Panc1 (cell line): ENCODE measurements around the gene MARK3. TPM values are rescaled to one million over a fixed set of nuclear protein-coding genes. Genes with fewer than 3 reads are reported as not detected.

ENCODE experiments used
- ATAC-seq: fragments of 200-7000 bp; cut with Tn5 transposase; 2 replicates; pipeline ENCODE4 v1.9.1; 2020; ENCODE audit warnings: mild to moderate bottlenecking, moderate library complexity
- BruUV-seq: library from RNA; stranded (reverse); fragments of 400-500 nt; replicated peaks from 2 replicates; lab custom pipeline; 2021; lab: Mats Ljungman, UMichigan
- CTCF ChIA-PET: fragments of 300-600 bp; sonication (Branson Sonifier 250); formaldehyde crosslinking; loops from one replicate; lab custom pipeline; 2022; ENCODE audit warnings: antibody characterized with exemption; lab: Charles Lee
- POLR2A ChIA-PET: fragments of 300-600 bp; sonication (Branson Sonifier 250); formaldehyde crosslinking; loops from one replicate; lab custom pipeline; 2022; ENCODE audit warnings: antibody characterized with exemption; lab: Charles Lee
- DNase-seq: peaks from one replicate; pipeline ENCODE4 v3.0.0-alpha.2; 2010; ENCODE audit warnings: low read depth, low spot score
- H3K27ac ChIP-seq: 2 replicates; pipeline ENCODE4 v1.5.1; 2011; ENCODE audit warnings: mild to moderate bottlenecking, low read length, inconsistent platforms
- H3K27me3 ChIP-seq: fragments of 200-500 bp; sonication (Bioruptor generic); 2 replicates; pipeline ENCODE4 v1.6.0; 2014; ENCODE audit warnings: low read length, inconsistent platforms; ENCODE audit not compliant: control insufficient read depth, insufficient read depth
- H3K36me3 ChIP-seq: fragments of 200-500 bp; sonication (Bioruptor generic); 2 replicates; pipeline ENCODE4 v1.5.1; 2014; ENCODE audit warnings: inconsistent platforms, mild to moderate bottlenecking, low read length, moderate library complexity; ENCODE audit not compliant: control insufficient read depth, insufficient read depth
- H3K4me1 ChIP-seq: 2 replicates; pipeline ENCODE4 v1.5.1; 2011; ENCODE audit warnings: inconsistent platforms, mild to moderate bottlenecking, low read length, moderate library complexity; ENCODE audit not compliant: control insufficient read depth, insufficient read depth
- H3K4me3 ChIP-seq, 2 experiments: 2 replicates each; pipeline ENCODE4 v1.5.1; 2011 to 2012; ENCODE audit warnings: low read depth in 2 of 2, low read length in 2 of 2, mild to moderate bottlenecking in 2 of 2, inconsistent platforms in 1 of 2, moderate library complexity in 1 of 2
- H3K9me3 ChIP-seq: fragments of 200-500 bp; sonication (Bioruptor generic); 2 replicates; pipeline ENCODE4 v1.5.1; 2014; ENCODE audit warnings: low read depth, mild to moderate bottlenecking, inconsistent platforms, low read length, moderate library complexity; ENCODE audit not compliant: control insufficient read depth, insufficient read depth
- CTCF ChIP-seq: fragments of 450-650 bp; IDR thresholded peaks from 2 replicates; pipeline ENCODE4 v1.5.1; 2017; ENCODE audit warnings: mild to moderate bottlenecking
- POLR2AphosphoS5 ChIP-seq: IDR thresholded peaks from 2 replicates; pipeline ENCODE4 v1.6.1; 2012; ENCODE audit warnings: mild to moderate bottlenecking, low read depth, low read length, moderate library complexity
- REST ChIP-seq, 2 experiments: IDR thresholded peaks; 2 replicates each; pipeline ENCODE4 v1.6.1; 2011 to 2012; ENCODE audit warnings: low read depth in 2 of 2, control low read depth in 1 of 2, low read length in 1 of 2, mild to moderate bottlenecking in 1 of 2, moderate library complexity in 1 of 2; ENCODE audit not compliant: insufficient read depth in 1 of 2
- SIN3A ChIP-seq: IDR thresholded peaks from 2 replicates; pipeline ENCODE4 v1.6.1; 2012; ENCODE audit warnings: low read depth, mild to moderate bottlenecking, low read length, moderate library complexity, borderline replicate concordance; ENCODE audit not compliant: insufficient read depth
- TCF7L2 ChIP-seq: IDR thresholded peaks from 2 replicates; pipeline ENCODE4 v1.6.1; 2011; ENCODE audit warnings: mild to moderate bottlenecking, low read depth, low read length, inconsistent platforms
- in situ Hi-C: cut with HindIII; loops from 2 replicates; pipeline ENCODE4 v1.10.0; 2016; ENCODE audit warnings: low sequenced_read_pairs, low pct_unique_long_range_greater_than_20kb
- intact Hi-C: fragments of 100-400 bp; cut with micrococcal nuclease; formaldehyde crosslinking; loops from one replicate; pipeline ENCODE4 v1.10.0; 2022; ENCODE audit not compliant: unreplicated experiment
- total RNA-seq: library from RNA; stranded (reverse); gene quantifications from one replicate; pipeline ENCODE4 v1.2.1, GENCODE V29; 2021; ENCODE audit not compliant: unreplicated experiment

MARK3 gene
- total RNA-seq, 1 experiment from 2014 or later = 56.1 TPM

GRCh38 chr14:103380719-103381377 lies 4.4 kb upstream of the MARK3 start:
- ChIA-PET POLR2A (no interaction called here), CTCF (interaction anchor here (0.6 kb wide), 1 partner anchor 33 kb away, joined by 4 read pairs; no protein-coding TSS in a partner anchor)
- DNase-seq (no peak), ATAC-seq (no peak)
- TF ChIP-seq CTCF (no peak), POLR2AphosphoS5 (no peak), REST (IDR thresholded peaks at IDR 0.05; ENCODE audit: insufficient read depth in 1 of 2, low read depth in 2 of 2, low read length in 1 of 2) (no peak), SIN3A (no peak), TCF7L2 (no peak)
- intact Hi-C loops = no loop called here
- H3K36me3 ChIP-seq = peaks cover 2% of the 10 kb centered on the region; the same call in 1 of the 2 replicates
- no peaks in the 10 kb centered on the region for H3K9me3 ChIP-seq
- H3K4me1 ChIP-seq = peaks cover 3% of the 10 kb centered on the region; the same call in 1 of the 2 replicates
- in situ Hi-C loops = no loop called here
- no peak overlapping the region for H3K4me3 ChIP-seq
- H3K27ac ChIP-seq = no peak overlapping the region
- H3K27me3 ChIP-seq = no peaks in the 10 kb centered on the region
- no TSS peak for BruUV-seq

DNA sequence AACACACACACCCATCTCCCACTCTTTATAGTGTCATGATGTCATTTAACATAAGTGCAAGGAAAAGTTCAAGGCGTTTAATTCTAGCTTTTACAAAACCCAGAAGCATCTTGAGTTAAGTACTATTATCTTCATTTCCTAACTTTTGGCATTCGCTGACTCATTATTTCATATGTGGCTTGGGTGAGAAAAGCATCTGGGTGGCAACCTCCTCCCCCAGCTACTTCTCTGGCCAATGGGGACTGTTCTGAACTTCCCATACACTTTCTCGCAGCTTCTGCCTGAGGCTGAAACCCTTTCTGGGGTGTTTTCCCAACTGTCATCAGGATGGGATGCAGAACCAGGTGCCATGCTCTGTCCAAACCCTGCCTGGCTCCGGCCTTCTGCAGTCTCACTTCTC lies 2.8 kb upstream of the MARK3 start:
- no peak overlapping the region for H3K27ac ChIP-seq
- TF ChIP-seq REST (IDR thresholded peaks at IDR 0.05; ENCODE audit: insufficient read depth in 1 of 2, low read depth in 2 of 2, low read length in 1 of 2) = no peak
- no peak for TF ChIP-seq SIN3A
- no peak for TF ChIP-seq POLR2AphosphoS5
- TF ChIP-seq TCF7L2 = no peak
- no peak for TF ChIP-seq CTCF
- peaks cover 5% of the 10 kb centered on the region; the same call in 1 of the 2 replicates for H3K36me3 ChIP-seq
- H3K4me1 ChIP-seq = peaks cover 3% of the 10 kb centered on the region
- ChIA-PET POLR2A (no interaction called here), CTCF (no interaction called here)
- no TSS peak for BruUV-seq
- ATAC-seq (no peak), DNase-seq (no peak)
- no peaks in the 10 kb centered on the region for H3K9me3 ChIP-seq
- no peaks in the 10 kb centered on the region for H3K27me3 ChIP-seq
- intact Hi-C loops = no loop called here
- no peak overlapping the region for H3K4me3 ChIP-seq
- in situ Hi-C loops = no loop called here
